Glutamatergic neuron (in vitro differentiated cells): Measurements from ENCODE around the gene TSR3. TPM values are rescaled to one million over a fixed set of nuclear protein-coding genes. Genes with fewer than 3 reads are reported as not detected.

Experiments used
- DNase-seq: peaks from one replicate; pipeline ENCODE4 v3.0.0; 2022
- H3K27ac Mint-ChIP-seq: one replicate; pipeline ENCODE4 v1.8.0; 2020; ENCODE audit warnings: mild to moderate bottlenecking, mixed read lengths, inconsistent platforms; ENCODE audit not compliant: unreplicated experiment
- H3K27me3 Mint-ChIP-seq: one replicate; pipeline ENCODE4 v1.8.0; 2020; ENCODE audit warnings: mild to moderate bottlenecking, moderate library complexity, mixed read lengths, inconsistent platforms; ENCODE audit not compliant: unreplicated experiment
- H3K36me3 Mint-ChIP-seq: one replicate; pipeline ENCODE4 v1.8.0; 2020; ENCODE audit warnings: mild to moderate bottlenecking, mixed read lengths, inconsistent platforms; ENCODE audit not compliant: unreplicated experiment
- H3K4me1 Mint-ChIP-seq: one replicate; pipeline ENCODE4 v1.8.0; 2020; ENCODE audit warnings: mild to moderate bottlenecking, low read depth, mixed read lengths, inconsistent platforms; ENCODE audit not compliant: unreplicated experiment
- H3K4me3 Mint-ChIP-seq: one replicate; pipeline ENCODE4 v1.8.0; 2020; ENCODE audit warnings: mild to moderate bottlenecking, mixed read lengths, inconsistent platforms; ENCODE audit not compliant: unreplicated experiment
- H3K9me3 Mint-ChIP-seq: one replicate; pipeline ENCODE4 v1.8.0; 2020; ENCODE audit warnings: mild to moderate bottlenecking, moderate library complexity, mixed read lengths, inconsistent platforms; ENCODE audit not compliant: unreplicated experiment
- total RNA-seq: library from RNA; stranded (reverse); fragmentation: NEBNext Ultra II Directional; extraction: Animal tissue kit (Norgen Biotek cat#: 25700); gene quantifications from one replicate; pipeline ENCODE4 v1.2.1, GENCODE V29; 2021; ENCODE audit not compliant: unreplicated experiment
- TF ChIP-seq, protein P1 (sequence below): fragments of 200-600 bp; sonication (generic); IDR thresholded peaks from one replicate; pipeline ENCODE4 v1.5.0; 2021; ENCODE audit not compliant: partially characterized antibody, unreplicated experiment

Gene TSR3
- total RNA-seq, 1 donor from 2014 or later, result 52.5 TPM

DNA sequence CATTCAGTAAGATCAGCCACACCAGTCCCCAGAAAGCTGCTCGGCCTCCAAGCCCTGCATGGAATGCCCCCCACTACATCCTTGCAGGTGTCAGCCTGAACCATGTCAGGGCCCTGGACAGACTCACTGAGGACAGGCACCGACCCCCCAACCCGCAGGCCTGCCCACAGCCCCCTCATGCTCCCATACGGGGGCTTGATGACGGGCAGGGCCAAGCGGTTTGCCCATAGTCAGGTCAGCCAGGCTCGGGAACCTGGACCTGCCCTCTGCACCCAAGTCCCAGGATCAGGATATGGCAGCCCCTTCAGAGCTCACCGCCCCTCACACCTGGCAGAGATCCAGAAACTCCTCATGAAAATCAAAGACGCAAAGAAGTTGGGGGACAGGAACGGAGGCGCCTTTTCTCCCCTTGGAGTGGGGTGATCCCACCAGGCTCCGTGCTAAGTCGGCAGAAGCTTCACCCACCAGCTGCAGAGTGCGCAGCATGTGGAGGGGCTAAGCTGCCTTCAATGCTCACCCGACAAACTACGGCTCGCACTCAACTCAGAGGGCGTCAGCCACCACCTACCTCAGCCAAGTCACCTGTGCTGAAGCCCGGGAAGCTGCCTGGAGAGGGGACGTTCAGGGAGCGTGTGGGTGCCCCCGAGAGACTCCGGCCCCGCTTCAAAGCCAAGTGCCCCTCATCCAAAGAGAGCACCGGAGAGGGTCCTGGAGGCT, 26.6 kb upstream of the TSR3 start:
- peak overlapping the region; percentile 83 for H3K4me3 Mint-ChIP-seq
- H3K9me3 Mint-ChIP-seq, result peaks cover 12% of the 10 kb centered on the region
- peaks cover 9% of the 10 kb centered on the region for H3K27me3 Mint-ChIP-seq
- no peak for DNase-seq
- peaks cover 5% of the 10 kb centered on the region for H3K4me1 Mint-ChIP-seq
- TF ChIP-seq, protein P1, sequence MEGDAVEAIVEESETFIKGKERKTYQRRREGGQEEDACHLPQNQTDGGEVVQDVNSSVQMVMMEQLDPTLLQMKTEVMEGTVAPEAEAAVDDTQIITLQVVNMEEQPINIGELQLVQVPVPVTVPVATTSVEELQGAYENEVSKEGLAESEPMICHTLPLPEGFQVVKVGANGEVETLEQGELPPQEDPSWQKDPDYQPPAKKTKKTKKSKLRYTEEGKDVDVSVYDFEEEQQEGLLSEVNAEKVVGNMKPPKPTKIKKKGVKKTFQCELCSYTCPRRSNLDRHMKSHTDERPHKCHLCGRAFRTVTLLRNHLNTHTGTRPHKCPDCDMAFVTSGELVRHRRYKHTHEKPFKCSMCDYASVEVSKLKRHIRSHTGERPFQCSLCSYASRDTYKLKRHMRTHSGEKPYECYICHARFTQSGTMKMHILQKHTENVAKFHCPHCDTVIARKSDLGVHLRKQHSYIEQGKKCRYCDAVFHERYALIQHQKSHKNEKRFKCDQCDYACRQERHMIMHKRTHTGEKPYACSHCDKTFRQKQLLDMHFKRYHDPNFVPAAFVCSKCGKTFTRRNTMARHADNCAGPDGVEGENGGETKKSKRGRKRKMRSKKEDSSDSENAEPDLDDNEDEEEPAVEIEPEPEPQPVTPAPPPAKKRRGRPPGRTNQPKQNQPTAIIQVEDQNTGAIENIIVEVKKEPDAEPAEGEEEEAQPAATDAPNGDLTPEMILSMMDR, result no peak
- H3K36me3 Mint-ChIP-seq, result no peaks in the 10 kb centered on the region
- H3K27ac Mint-ChIP-seq, result no peak overlapping the region

DNA sequence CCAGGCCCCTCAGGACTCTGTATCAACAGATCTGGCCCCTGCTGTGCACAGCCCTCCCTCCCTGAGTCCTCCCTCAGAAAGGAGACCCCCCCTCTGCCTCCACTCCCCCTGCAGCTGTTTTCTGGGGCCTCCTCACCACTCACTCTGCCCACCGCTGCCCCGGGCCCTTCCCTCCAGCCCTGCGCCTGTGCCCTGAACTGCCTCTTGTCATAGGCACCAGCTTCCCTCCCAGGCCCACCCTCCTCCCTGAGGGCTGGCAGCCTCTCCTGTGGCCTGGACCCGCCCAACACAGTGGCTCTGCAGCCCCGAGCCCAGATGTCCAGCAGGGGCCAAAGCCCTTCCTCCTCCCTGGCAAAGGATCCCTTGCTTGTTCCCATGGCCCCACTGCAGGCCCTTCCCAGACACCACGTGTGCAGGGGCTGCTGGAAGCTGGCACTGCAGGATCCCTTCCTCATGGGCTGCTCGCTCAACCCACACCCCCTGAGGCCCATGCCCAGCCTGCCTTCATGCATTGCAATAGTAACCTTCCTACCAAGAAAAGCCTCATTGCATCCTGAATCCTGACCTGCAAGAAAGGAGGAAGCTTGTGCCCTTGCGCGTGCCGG, 25.8 kb upstream of the TSR3 start:
- no peaks in the 10 kb centered on the region for H3K36me3 Mint-ChIP-seq
- H3K27ac Mint-ChIP-seq, result no peak overlapping the region
- DNase-seq, result no peak
- H3K4me3 Mint-ChIP-seq, result no peak overlapping the region
- TF ChIP-seq, protein P1, result no peak
- peaks cover 10% of the 10 kb centered on the region for H3K9me3 Mint-ChIP-seq
- H3K27me3 Mint-ChIP-seq, result peaks cover 9% of the 10 kb centered on the region
- H3K4me1 Mint-ChIP-seq, result peaks cover 5% of the 10 kb centered on the region

- Mint-ChIP-seq H3K4me3 (no peak overlapping the region), H3K9me3 (peaks cover 10% of the 10 kb centered on the region), H3K4me1 (peaks cover 5% of the 10 kb centered on the region), H3K27me3 (peaks cover 11% of the 10 kb centered on the region), H3K27ac (no peak overlapping the region), H3K36me3 (no peaks in the 10 kb centered on the region)
- no peak for DNase-seq
- TF ChIP-seq, protein P1, result no peak
These were observed 24.2 kb upstream of the TSR3 start for GRCh38 chr16:1375741-1376410.

DNA sequence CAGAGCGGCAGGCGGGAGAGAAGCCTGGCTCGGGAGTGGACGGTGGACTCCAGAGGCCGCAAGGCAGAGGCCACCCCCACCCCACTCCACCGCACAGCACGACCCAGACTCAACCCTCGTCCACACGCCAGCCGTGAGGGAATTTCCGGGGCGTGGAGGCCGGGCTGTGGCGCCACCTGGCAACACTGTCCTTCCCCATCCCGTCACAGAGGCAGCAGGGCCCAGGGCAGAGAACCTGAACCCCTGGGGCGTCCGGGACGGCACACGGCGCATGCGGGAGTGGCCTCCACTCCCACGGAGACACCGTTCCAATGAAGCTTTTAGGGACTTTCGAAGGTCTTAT, 23.6 kb upstream of the TSR3 start:
- Mint-ChIP-seq H3K27ac (no peak overlapping the region), H3K9me3 (peaks cover 10% of the 10 kb centered on the region)
- TF ChIP-seq, protein P1, result no peak

More for the DNA sequence above, 23.6 kb upstream of the TSR3 start:
- Mint-ChIP-seq H3K36me3 (no peaks in the 10 kb centered on the region), H3K4me3 (no peak overlapping the region), H3K4me1 (peaks cover 5% of the 10 kb centered on the region), H3K27me3 (peaks cover 10% of the 10 kb centered on the region)
- no peak for DNase-seq
